Activated gamma-delta T cell treated with anti-CD3 and anti-CD28 coated beads, Interleukin-2, amount 50 U/mL, for 16 hours (primary cell): Measurements from ENCODE around the gene LRP1.

Experiments
- DNase-seq: peaks from one replicate; pipeline ENCODE4 v3.0.0-alpha.2; 2020; ENCODE audit warnings: low read depth

Gene LRP1

DNA sequence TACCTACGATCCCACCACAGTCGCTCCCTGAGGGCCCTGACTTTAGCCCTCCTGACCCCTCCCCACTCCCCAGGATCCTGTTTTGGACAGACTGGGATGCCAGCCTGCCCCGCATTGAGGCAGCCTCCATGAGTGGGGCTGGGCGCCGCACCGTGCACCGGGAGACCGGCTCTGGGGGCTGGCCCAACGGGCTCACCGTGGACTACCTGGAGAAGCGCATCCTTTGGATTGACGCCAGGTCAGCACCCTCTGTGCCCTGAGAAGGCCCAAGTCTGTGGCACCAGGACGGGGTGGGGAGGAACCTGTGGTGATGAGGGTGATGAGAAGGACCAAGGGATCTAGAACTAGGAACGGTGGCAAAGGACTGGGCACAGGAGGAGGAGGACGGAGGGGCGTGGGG lies 49.1 kb downstream of the LRP1 start:
- DNase-seq = no peak

DNA sequence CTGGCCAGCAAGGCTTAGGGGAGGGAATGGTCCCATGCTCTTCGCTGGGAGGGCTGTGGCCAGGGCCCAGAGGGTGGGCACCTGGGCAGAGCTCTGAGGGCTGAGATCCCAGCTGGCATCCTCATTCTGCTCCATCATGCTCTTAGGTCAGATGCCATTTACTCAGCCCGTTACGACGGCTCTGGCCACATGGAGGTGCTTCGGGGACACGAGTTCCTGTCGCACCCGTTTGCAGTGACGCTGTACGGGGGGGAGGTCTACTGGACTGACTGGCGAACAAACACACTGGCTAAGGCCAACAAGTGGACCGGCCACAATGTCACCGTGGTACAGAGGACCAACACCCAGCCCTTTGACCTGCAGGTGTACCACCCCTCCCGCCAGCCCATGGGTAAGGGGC lies 49.9 kb downstream of the LRP1 start:
- no peak for DNase-seq

DNA sequence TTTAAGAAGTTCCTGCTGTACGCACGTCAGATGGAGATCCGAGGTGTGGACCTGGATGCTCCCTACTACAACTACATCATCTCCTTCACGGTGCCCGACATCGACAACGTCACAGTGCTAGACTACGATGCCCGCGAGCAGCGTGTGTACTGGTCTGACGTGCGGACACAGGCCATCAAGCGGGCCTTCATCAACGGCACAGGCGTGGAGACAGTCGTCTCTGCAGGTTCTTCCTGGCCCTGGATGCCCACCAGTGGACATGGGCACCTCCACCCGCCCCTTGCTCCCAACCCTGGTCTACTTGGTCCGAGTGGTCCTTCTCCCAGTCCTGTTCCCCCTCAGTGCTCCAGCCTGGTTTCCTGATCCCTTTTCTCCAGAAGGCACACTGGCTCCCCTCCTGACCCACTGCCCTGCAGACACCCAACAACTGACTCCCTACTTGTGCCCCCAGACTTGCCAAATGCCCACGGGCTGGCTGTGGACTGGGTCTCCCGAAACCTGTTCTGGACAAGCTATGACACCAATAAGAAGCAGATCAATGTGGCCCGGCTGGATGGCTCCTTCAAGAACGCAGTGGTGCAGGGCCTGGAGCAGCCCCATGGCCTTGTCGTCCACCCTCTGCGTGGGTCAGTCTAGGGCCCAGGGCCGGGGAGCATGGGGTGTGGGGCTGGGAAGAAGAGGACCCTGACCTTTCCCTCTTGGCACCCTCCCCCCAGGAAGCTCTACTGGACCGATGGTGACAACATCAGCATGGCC lies 51.2 kb downstream of the LRP1 start:
- DNase-seq = no peak

DNA sequence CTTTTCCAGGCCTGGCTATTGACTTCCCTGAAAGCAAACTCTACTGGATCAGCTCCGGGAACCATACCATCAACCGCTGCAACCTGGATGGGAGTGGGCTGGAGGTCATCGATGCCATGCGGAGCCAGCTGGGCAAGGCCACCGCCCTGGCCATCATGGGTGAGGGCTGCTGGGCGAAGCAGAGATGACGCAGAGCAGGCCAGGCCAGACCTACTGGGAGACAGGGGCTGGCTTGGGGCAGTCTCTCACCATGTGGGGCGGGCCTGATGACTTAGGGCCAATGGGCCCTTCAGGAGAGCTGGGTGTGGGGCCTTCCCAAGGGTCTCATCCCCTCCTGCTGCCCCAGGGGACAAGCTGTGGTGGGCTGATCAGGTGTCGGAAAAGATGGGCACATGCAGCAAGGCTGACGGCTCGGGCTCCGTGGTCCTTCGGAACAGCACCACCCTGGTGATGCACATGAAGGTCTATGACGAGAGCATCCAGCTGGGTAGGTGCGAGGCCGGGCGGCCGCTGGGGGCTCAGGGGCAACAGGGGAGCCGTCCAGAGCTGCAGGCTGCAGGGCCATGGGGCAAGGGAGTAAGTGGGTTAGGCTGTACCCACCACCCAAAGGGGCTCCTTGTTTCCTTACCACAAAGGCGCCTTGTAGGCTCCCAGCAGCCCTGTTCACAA lies 52.2 kb downstream of the LRP1 start:
- no peak for DNase-seq

DNA sequence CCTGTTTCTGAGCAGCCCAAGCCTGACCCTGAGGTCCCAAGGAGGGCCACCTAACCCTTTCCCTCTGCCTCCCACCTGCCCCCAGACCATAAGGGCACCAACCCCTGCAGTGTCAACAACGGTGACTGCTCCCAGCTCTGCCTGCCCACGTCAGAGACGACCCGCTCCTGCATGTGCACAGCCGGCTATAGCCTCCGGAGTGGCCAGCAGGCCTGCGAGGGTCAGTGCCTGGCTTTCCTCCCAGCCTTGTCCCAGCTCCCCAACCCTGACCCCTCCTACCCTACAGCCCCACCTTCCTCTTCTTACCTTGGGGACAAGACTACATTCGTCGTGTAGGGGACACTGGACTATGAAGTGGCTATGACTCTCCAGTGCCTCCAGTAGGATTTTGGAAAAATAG lies 52.8 kb downstream of the LRP1 start:
- no peak for DNase-seq

DNA sequence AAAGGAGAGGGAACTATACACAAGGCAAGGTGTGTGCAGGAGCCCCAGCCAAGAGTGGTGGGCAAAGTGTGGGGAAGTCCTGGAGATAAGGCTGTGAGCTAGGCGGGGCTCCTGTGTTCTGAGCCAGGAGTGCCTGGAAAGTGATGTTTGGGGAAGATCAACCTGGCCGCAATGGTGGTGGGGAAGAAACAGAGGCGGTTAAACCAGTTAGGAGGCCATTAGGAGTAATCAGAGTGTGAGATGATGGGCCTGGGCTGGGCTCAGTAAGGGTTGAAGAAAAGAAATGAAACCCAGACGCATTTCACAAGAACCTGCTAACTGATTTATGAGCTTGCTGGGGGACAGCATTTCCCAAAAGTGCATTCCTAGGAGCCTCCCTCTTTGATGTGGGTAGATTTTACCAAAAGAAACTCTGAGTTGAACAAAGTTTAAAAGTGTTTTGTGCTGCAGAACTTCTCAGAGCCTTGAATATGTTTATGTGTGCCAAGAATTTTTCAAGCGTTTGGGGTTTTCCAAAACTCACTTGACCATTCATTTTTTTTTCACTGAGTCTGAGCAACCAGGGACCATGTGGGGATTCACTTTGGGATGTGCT lies 53.4 kb downstream of the LRP1 start:
- no peak for DNase-seq

DNA sequence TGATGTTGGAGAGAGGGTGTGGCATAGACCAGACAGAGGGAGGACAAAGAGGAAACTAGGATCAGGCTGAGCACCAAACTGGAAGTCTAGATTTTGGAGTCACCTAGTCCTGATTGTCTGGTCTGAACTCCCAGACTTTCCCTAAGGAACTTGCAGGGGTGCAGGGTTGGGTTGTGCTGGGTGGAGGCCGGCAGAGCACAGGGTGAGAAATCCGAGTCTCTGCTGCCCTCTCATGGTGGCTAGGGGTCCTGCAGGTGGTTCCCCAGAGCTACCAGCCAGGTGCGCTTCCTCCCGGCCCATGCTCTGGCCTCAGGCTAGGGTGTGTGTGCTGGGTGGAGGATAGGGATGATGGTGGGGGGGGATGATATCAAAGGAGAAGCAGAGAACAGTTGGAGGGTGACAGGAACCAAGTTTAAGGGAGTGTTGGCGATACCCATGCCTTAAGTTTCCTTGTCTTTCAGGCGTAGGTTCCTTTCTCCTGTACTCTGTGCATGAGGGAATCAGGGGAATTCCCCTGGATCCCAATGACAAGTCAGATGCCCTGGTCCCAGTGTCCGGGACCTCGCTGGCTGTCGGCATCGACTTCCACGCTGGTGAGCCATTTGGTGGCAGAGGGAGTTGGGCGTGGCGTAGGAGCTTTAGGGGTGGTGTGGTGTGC lies 54.8 kb downstream of the LRP1 start:
- DNase-seq = peak; percentile 69

DNA sequence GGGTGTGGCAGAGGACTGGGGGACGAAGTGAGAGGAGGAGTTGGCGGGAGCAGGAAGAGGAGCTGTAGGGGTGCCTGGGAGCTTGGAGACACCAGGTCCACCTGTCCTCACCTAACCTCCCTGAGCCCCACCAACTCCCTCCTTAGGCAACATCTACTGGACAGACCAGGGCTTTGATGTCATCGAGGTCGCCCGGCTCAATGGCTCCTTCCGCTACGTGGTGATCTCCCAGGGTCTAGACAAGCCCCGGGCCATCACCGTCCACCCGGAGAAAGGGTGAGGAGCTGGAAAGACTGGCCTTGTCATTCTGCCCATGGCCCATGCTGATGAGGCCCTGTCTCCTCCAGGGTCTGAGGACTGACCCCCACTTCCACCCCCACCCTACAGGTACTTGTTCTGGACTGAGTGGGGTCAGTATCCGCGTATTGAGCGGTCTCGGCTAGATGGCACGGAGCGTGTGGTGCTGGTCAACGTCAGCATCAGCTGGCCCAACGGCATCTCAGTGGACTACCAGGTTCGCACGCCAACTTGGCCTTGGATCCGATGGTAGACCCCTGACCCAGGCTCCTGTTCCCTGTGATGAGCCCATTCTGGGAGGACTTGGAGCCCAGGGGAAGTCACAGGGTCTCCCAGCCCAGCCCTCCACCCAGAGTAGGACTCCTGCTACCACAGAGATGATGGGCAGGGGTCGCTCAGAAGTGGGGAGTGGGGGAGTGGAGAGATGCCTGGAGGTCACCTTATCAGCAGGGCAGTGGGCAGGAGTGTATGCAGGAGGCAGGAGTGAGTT lies 55.8 kb downstream of the LRP1 start:
- no peak for DNase-seq

DNA sequence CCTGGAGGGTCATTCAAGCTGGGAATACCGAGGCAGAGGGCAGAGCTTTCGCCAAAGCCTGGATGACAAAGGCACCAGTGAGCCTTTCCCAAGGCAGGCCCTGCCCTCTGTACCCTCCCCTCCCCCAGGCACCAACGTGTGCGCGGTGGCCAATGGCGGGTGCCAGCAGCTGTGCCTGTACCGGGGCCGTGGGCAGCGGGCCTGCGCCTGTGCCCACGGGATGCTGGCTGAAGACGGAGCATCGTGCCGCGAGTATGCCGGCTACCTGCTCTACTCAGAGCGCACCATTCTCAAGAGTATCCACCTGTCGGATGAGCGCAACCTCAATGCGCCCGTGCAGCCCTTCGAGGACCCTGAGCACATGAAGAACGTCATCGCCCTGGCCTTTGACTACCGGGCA lies 57.1 kb downstream of the LRP1 start:
- DNase-seq = no peak

DNA sequence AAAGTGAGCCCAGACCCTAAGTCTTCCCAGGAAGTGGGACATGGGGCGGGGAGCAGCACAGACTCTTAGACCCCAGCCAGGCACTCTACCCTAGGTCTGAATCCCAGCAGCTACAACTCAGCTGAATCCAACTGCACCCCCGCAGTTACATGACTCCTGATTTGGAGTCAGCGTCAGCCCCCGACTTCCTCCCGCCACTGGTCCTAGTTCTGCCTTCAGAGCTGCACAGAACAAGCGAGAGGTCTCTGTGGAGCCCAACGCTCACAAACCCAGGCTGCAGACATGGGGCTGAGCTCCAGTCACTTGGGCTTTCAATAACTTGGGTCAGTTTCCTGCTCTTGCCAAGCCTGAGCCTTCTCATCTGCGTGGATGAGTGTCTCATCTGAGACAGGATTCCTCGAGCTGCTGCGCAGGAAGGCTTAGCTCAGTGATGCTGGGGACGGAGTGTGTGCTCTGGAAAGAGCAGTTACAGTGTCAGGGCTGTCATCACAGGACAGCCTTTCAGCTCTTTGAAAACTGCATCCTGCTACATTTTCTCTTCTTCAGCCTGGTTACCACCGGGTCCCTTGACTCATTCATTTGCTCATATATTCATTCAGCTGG lies 57.7 kb downstream of the LRP1 start:
- DNase-seq = no peak

DNA sequence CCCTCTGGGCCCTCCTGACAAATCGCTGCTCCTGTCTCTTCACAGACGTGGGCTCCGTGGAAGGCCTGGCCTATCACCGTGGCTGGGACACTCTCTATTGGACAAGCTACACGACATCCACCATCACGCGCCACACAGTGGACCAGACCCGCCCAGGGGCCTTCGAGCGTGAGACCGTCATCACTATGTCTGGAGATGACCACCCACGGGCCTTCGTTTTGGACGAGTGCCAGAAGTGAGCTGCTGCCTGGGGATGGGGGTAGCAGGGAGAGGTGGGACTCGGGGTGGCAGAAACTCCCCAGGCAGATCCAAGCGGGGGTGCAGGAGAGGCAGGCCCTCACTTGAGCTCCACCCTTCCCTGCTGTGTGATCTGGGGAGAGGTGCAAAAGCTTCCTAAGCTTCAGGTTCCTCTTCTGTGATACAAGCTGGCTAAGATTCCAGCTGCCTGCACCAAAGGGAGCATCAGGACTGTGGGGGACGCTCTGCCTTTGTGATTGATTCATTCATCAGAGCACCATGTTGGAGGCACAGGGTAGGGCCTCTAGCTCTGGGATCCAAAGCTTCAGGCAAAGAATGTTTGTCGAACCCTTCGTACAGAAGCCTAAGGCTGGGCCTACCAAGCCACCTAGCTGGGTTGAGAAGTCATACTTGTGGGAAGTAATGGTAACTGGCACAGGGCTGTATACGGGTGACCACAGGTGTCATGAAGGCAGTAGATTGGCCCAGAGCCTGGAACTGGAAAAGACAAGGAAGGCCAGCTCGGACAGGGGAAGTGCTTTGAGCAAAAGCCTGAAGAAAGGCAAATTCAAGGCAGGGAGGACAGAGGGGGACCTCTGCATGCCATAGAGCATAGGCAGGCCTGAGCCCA lies 59.2 kb downstream of the LRP1 start:
- DNase-seq = no peak

DNA sequence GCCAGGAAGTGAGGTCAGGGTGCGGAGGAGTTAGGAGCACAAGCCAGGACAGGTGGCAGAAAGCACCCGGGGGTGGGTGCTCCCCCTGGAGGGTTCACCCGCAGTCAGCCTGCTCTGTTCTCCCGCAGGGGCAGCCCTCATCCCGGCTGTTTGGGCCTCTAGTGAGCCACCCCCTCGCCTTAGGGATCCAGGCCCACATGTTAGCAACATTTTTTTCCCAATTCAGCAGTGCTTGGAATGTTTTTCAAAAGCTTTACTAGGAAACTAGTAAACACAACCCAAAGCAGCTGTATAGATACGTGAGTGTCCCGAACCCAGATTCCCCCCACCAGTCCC lies 59.8 kb downstream of the LRP1 start:
- DNase-seq = no peak

DNA sequence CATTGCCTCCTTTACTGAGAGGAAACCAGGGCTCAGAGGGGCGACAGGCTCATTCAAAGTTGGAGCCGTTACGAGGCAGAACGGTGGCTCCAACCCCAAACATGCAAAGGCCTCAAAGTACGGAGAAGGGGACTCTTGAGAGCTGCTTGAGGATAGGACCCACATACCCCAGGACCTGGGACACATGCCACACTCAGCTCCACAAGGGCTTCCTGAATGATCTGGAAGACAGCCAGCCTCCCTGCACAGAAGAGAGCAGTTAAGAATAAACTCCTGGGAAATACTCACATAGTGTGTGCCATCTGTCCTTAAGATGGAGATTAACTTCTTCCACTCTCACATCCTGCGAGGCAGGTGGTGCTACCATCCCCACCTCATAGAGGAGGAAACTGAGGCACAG lies 61.8 kb downstream of the LRP1 start:
- DNase-seq = no peak

DNA sequence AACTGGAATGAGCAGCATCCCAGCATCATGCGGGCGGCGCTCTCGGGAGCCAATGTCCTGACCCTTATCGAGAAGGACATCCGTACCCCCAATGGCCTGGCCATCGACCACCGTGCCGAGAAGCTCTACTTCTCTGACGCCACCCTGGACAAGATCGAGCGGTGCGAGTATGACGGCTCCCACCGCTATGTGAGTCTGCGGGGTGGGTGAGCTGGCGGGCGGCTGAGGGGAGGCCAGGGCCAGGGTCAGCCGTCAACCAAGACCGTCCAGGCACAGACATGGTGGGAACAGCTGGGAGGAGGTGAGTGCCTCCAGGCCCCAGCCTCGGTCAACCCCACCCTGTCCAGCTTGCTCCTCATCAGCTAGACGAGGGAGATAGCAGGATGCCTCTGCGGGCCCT lies 62.5 kb downstream of the LRP1 start:
- DNase-seq = no peak

DNA sequence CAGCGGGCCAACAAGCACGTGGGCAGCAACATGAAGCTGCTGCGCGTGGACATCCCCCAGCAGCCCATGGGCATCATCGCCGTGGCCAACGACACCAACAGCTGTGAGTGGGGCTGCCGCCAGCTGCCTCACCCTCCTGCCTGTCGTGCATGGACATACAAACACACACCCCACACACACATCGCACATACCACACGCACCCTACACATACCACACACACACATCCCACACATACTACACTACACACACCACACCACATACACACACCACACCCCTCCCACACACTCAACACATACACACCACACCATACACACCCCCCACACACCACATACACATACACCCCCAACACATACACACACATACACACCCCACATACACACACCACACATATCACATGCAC lies 63.1 kb downstream of the LRP1 start:
- DNase-seq = no peak

DNA sequence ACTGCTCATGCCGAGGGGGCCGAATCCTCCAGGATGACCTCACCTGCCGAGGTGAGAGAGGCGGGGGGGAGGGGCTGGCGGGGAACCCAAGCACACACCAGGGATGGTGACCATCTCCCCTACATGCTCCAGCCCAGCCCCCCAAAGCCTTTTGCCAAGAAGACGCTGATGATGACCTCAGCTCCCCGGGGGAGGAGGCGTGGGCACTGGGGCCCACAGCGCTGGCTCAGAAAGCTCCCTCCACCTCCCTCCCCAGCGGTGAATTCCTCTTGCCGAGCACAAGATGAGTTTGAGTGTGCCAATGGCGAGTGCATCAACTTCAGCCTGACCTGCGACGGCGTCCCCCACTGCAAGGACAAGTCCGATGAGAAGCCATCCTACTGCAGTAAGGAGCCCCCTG lies 64.6 kb downstream of the LRP1 start:
- no peak for DNase-seq

DNA sequence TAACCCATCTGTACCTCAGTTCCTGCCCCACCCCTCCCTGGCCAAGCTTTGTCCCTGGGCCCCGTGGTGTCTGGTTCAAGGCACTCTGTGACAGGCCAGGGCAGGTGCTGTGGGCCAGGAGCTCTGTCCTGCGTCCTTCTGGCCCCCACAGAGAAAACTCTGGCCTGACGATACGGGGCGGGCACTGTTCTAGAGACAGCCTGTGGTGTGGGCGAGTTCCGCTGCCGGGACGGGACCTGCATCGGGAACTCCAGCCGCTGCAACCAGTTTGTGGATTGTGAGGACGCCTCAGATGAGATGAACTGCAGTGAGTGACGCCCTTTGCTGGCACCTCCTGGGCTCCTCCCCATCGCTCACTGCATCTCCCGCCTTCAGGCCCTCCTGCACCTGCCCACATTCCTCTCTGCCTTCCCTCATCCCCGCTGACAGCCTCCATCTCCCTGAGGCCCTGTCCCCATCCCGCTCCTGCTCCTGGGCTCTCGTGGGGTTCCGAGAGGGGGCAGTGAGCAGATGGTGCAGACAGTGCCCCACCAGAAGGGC lies 65.5 kb downstream of the LRP1 start:
- no peak for DNase-seq

DNA sequence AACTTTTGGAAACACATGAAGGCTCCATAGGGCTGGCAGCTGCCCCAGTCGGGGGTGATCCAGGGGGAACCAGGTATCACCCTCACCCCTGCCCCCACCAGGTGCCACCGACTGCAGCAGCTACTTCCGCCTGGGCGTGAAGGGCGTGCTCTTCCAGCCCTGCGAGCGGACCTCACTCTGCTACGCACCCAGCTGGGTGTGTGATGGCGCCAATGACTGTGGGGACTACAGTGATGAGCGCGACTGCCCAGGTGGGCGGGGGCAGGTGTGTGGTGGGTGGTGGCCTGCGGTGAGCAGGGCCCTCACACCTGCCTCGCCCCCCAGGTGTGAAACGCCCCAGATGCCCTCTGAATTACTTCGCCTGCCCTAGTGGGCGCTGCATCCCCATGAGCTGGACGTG lies 66.0 kb downstream of the LRP1 start:
- DNase-seq = no peak

DNA sequence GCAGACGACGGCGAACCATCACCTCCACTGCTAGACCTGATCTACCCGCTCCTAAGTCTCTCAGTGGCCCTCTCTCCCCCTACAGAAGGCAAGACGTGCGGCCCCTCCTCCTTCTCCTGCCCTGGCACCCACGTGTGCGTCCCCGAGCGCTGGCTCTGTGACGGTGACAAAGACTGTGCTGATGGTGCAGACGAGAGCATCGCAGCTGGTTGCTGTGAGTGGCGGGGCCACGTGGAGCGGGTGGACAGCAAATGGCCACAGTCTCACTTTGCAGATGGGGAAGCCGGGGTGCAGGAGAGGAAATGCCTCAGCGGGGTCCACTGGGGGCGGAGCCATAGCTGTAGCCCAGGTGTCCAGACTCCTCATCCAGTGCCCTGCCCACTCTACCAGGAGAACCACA lies 66.9 kb downstream of the LRP1 start:
- DNase-seq = no peak

DNA sequence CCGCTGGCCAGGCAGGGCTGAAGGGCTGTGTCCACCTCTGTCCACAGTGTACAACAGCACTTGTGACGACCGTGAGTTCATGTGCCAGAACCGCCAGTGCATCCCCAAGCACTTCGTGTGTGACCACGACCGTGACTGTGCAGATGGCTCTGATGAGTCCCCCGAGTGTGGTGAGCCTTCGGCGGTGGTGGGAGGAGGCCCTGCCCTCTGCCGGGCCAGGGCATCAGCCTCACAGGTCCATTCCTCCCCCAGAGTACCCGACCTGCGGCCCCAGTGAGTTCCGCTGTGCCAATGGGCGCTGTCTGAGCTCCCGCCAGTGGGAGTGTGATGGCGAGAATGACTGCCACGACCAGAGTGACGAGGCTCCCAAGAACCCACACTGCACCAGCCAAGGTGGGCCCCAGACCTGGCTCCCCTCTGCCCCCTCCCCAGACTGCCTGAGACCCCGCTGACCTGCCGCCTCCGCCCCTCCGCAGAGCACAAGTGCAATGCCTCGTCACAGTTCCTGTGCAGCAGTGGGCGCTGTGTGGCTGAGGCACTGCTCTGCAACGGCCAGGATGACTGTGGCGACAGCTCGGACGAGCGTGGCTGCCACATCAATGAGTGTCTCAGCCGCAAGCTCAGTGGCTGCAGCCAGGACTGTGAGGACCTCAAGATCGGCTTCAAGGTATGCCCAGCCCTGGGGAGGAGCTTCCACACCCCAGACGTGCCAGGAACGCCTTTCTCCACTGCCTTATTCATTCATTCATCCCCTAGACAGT lies 67.5 kb downstream of the LRP1 start:
- DNase-seq = no peak
